Osteocyte (in vitro differentiated cells): ENCODE measurements around the gene B3GALNT2. TPM values are rescaled to one million over a fixed set of nuclear protein-coding genes. Genes with fewer than 3 reads are reported as not detected.

ENCODE experiments used
- DNase-seq: peaks from one replicate; pipeline ENCODE4 v3.0.0; 2021; ENCODE audit warnings: mixed read lengths; ENCODE audit not compliant: unreplicated experiment; ENCODE audit errors: extremely low spot score
- H3K27ac Mint-ChIP-seq: one replicate; pipeline ENCODE4 v1.8.0; 2021; ENCODE audit warnings: mild to moderate bottlenecking, mixed read lengths; ENCODE audit not compliant: unreplicated experiment
- H3K27me3 Mint-ChIP-seq: one replicate; pipeline ENCODE4 v1.8.0; 2021; ENCODE audit warnings: mixed read lengths; ENCODE audit not compliant: unreplicated experiment
- H3K36me3 Mint-ChIP-seq: one replicate; pipeline ENCODE4 v1.8.0; 2021; ENCODE audit warnings: mixed read lengths; ENCODE audit not compliant: unreplicated experiment
- H3K4me1 Mint-ChIP-seq: one replicate; pipeline ENCODE4 v1.8.0; 2021; ENCODE audit warnings: mixed read lengths; ENCODE audit not compliant: unreplicated experiment
- H3K4me3 Mint-ChIP-seq: one replicate; pipeline ENCODE4 v1.8.0; 2021; ENCODE audit warnings: mild to moderate bottlenecking, moderate library complexity, mixed read lengths; ENCODE audit not compliant: unreplicated experiment
- H3K9me3 Mint-ChIP-seq: one replicate; pipeline ENCODE4 v1.8.0; 2021; ENCODE audit warnings: mixed read lengths; ENCODE audit not compliant: unreplicated experiment
- total RNA-seq: library from RNA; stranded (reverse); gene quantifications from 2 replicates; pipeline ENCODE4 v1.2.1, GENCODE V29; 2021
- TF ChIP-seq, protein P1 (sequence below): fragments of 200-600 bp; sonication (generic); IDR thresholded peaks from 2 replicates; pipeline ENCODE4 v1.5.0; 2021; ENCODE audit warnings: antibody characterized with exemption, mild to moderate bottlenecking, moderate library complexity

The B3GALNT2 gene
- total RNA-seq, 1 donor from 2014 or later = 31.3 TPM

DNA sequence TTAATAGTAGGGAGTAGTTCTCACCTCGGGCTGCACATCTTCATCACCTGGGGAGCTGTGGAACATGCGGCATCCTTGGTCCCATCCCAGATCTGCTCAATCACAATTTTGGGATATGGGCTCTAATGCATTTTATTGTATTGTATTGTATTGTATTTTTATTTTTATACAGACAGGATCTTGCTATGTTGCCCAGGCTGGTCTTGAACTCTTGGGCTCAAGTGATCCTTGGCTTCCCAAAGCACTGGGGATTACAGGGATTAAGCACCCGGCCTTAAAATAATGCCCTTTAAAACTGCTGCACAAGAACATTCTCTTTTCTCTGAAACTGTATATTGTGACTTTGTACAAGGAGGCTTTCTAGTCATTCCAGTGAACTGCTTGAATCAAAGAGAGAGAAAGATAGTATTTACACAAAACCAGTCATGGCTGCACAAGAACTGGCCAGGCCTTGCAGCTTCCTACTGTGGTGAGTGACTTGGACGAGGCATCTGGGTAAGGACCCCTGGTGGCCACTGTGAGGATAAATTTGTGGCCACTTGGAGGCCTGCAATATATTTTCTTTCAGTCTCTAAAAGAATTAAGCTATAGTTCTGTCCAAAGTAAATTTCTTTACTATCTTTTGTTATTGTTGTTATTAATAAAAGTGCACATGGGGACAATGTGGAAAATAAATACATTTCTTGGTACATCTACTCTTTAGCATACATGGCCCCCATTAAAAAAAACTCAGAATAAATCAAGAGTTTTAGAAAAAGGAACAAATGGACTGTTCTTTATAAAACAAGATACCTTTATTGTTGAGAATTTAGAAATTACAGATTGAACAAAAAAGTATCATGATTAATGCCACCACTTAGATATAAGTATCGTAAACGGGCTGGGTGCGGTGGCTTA is 89.0 kb downstream of the B3GALNT2 start:
- TF ChIP-seq, protein P1, sequence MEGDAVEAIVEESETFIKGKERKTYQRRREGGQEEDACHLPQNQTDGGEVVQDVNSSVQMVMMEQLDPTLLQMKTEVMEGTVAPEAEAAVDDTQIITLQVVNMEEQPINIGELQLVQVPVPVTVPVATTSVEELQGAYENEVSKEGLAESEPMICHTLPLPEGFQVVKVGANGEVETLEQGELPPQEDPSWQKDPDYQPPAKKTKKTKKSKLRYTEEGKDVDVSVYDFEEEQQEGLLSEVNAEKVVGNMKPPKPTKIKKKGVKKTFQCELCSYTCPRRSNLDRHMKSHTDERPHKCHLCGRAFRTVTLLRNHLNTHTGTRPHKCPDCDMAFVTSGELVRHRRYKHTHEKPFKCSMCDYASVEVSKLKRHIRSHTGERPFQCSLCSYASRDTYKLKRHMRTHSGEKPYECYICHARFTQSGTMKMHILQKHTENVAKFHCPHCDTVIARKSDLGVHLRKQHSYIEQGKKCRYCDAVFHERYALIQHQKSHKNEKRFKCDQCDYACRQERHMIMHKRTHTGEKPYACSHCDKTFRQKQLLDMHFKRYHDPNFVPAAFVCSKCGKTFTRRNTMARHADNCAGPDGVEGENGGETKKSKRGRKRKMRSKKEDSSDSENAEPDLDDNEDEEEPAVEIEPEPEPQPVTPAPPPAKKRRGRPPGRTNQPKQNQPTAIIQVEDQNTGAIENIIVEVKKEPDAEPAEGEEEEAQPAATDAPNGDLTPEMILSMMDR = peak; percentile 79
- Mint-ChIP-seq H3K27ac (peak overlapping the region; percentile 8), H3K4me3 (no peak overlapping the region), H3K27me3 (no peaks in the 10 kb centered on the region), H3K9me3 (no peaks in the 10 kb centered on the region), H3K36me3 (peaks cover 6% of the 10 kb centered on the region), H3K4me1 (peaks cover 7% of the 10 kb centered on the region)
- DNase-seq = peak; percentile 86

DNA sequence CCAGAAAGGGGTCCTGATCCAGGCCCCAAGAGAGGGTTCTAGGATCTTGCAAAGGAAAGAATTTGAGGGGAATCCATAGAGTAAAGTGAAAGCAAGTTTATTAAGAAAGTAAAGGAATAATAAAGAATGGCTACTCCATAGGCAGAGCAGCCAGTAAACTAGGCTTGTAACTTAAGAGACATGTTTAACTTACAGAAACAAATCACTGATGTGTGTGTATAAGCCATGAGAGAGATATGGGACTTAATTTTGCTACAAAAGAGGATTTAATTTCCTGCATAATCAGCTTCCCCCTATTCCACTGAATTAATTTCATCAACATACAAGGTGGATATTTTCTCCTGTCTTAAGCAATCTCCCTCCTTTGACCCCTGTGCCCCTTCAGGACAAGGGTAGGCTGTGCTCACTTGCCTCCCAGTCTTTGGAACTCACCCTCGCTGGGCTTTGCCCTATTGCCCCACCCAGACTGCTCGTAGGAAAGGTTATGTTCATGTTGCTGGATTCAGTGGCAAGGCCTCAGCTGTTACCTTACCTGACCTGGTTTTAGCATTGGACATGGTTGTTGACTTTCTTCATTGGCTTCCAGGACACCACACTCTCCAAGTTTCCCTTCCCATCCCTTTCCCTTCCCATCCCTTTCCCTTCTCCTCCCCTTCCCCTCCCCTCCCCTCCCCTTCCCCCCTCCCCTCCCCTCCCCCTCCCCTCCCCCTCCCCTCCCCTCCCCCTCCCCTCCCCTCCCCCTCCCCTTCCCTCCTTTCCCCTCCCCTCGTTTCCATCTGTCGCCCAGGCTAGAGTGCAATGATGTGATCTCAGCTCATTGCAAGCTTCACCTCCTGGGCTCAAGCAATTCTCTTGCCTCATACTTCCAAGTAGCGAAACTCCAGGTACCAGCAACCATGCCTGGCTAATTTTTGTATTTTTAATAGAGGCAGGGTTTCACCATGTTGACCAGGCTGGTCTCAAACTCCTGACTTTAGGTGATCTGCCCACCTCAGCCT is 92.5 kb downstream of the B3GALNT2 start:
- no peaks in the 10 kb centered on the region for H3K9me3 Mint-ChIP-seq
- no peaks in the 10 kb centered on the region for H3K27me3 Mint-ChIP-seq
- DNase-seq = no peak
- peak overlapping the region; percentile 47 for H3K27ac Mint-ChIP-seq
- TF ChIP-seq, protein P1 = no peak
- H3K36me3 Mint-ChIP-seq = peaks cover 6% of the 10 kb centered on the region
- no peak overlapping the region for H3K4me3 Mint-ChIP-seq
- peaks cover 7% of the 10 kb centered on the region for H3K4me1 Mint-ChIP-seq

DNA sequence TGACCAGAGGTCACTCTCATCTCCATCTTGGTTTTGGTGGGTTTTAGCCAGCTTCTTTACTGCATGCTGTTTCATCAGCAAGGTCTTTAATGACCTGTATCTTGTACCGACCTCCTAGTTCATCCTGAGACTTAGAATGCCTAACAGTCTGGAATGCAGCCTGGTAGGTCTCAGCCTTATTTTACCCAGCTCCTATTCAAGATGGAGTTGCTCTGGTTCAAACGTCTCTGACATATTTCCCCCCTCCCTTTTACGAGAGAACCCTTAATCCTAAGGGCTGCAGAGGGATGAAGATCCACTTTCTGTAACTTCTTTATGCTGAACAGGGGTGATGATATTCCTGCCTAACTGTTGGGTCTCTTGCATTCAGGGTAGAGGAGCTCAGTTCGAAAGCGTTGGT is 93.8 kb downstream of the B3GALNT2 start:
- Mint-ChIP-seq H3K9me3 (no peaks in the 10 kb centered on the region), H3K27me3 (no peaks in the 10 kb centered on the region), H3K4me3 (no peak overlapping the region), H3K36me3 (peaks cover 6% of the 10 kb centered on the region), H3K27ac (peak overlapping the region; percentile 47), H3K4me1 (peaks cover 7% of the 10 kb centered on the region)
- TF ChIP-seq, protein P1 = no peak
- no peak for DNase-seq

DNA sequence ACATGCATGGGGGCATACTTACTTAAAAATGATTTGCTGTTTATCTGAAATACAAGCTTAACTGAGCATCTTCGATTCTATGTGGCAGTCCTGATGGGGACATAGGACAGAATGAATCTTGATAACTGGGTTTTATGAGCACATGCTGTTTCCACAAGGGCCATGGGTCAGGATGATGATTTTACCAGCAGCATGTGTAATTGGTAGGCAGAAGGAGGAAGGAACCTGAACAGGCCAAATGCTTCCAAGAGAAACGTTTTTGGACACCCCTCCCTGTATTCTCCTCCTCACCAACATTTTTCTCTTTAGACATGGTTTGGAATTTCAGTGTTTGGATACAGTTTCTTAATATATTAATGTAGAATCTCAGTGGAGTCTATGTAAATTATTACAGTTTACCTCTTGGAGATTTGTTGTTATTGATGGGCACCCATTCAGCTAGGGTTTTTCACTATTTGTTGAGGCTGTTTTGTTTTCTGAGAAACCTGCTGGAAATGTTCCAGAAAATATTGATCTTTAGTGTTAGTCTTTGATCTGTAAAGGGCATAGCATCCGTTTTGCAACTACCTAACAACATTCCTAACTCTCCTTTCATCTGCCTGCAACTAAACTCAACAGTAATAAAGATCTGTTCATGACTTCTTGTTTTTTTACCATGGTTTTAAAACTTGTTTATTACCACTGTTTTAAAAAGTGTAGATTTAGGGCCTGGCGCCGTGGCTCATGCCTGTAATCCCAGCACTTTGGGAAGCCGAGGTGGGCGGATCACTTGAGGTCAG is 95.0 kb downstream of the B3GALNT2 start:
- peaks cover 8% of the 10 kb centered on the region for H3K4me1 Mint-ChIP-seq

More for the DNA sequence above, 95.0 kb downstream of the B3GALNT2 start:
- H3K36me3 Mint-ChIP-seq = peaks cover under 1% of the 10 kb centered on the region
- no peaks in the 10 kb centered on the region for H3K27me3 Mint-ChIP-seq
- DNase-seq = no peak
- H3K4me3 Mint-ChIP-seq = no peak overlapping the region
- no peak overlapping the region for H3K27ac Mint-ChIP-seq
- TF ChIP-seq, protein P1 = no peak
- no peaks in the 10 kb centered on the region for H3K9me3 Mint-ChIP-seq
